CD14-positive monocyte (primary cell): Measurements from ENCODE around the gene FXYD4. TPM values are rescaled to one million over a fixed set of nuclear protein-coding genes. Genes with fewer than 3 reads are reported as not detected.

Source experiments
- DNase-seq, 3 donors: peaks; one replicate each; pipeline ENCODE4 v3.0.0-alpha.2; 2011 to 2022
- H2AFZ ChIP-seq: 2 replicates; pipeline ENCODE4 v1.6.0; 2012; ENCODE audit warnings: mild to moderate bottlenecking, low read depth, low read length, inconsistent platforms; ENCODE audit not compliant: insufficient read depth, poor library complexity, severe bottlenecking
- H3K27ac ChIP-seq, 2 donors: 1 replicate in 1 of 2; 2 replicates in 1 of 2; pipeline ENCODE4 v1.5.1; 2012 to 2013; ENCODE audit warnings: low read length in 2 of 2, control low read depth in 1 of 2, inconsistent platforms in 1 of 2, low read depth in 1 of 2, mild to moderate bottlenecking in 1 of 2
- H3K27me3 ChIP-seq, 2 donors: one replicate each; pipeline versions ENCODE4 v1.6.0 to v1.6.1; 2011 to 2013; ENCODE audit warnings: low read length in 2 of 2; ENCODE audit not compliant: control insufficient read depth in 2 of 2, insufficient read depth in 2 of 2
- H3K36me3 ChIP-seq, 2 donors: replicated peaks in 1 of 2; 1 replicate in 1 of 2; 2 replicates in 1 of 2; pipeline versions ENCODE4 v1.5.1 to v1.6.1; 2012 to 2013; ENCODE audit warnings: low read length in 2 of 2, control low read depth in 1 of 2, inconsistent platforms in 1 of 2, mild to moderate bottlenecking in 1 of 2; ENCODE audit not compliant: insufficient read depth in 2 of 2, control insufficient read depth in 1 of 2
- H3K4me1 ChIP-seq, 2 donors: 1 replicate in 1 of 2; 2 replicates in 1 of 2; pipeline versions ENCODE4 v1.5.1 to v1.6.1; 2012 to 2013; ENCODE audit warnings: low read length in 2 of 2, control low read depth in 1 of 2, inconsistent platforms in 1 of 2, mild to moderate bottlenecking in 1 of 2, moderate library complexity in 1 of 2; ENCODE audit not compliant: insufficient read depth in 2 of 2, control insufficient read depth in 1 of 2
- H3K4me2 ChIP-seq: replicated peaks from 2 replicates; pipeline ENCODE3; 2012; ENCODE audit warnings: low read length, moderate library complexity, mild to moderate bottlenecking; ENCODE audit not compliant: poor library complexity, severe bottlenecking; ENCODE audit errors: extremely low read depth
- H3K4me3 ChIP-seq, 3 experiments: fragments of 200-600 bp in 1 of 3; sonication (generic) in 1 of 3; replicated peaks in 1 of 3; 1 replicate in 2 of 3; 2 replicates in 1 of 3; pipeline ENCODE4 v1.5.1; 2011 to 2013; ENCODE audit warnings: low read length in 3 of 3, mild to moderate bottlenecking in 3 of 3, control low read depth in 2 of 3, low read depth in 2 of 3, inconsistent platforms in 1 of 3, moderate library complexity in 1 of 3
- H3K79me2 ChIP-seq: 2 replicates; pipeline ENCODE4 v1.6.0; 2012; ENCODE audit warnings: mild to moderate bottlenecking, control low read depth, inconsistent platforms, low read length, moderate library complexity; ENCODE audit not compliant: insufficient read depth
- H3K9ac ChIP-seq: 2 replicates; pipeline ENCODE4 v1.6.0; 2017; ENCODE audit warnings: low read length, mild to moderate bottlenecking; ENCODE audit not compliant: insufficient read depth, poor library complexity, severe bottlenecking
- H3K9me3 ChIP-seq, 2 donors: replicated peaks in 1 of 2; 1 replicate in 1 of 2; 2 replicates in 1 of 2; pipeline versions ENCODE4 v1.5.1 to v1.6.1; 2012 to 2013; ENCODE audit warnings: low read length in 2 of 2, control low read depth in 1 of 2; ENCODE audit not compliant: control insufficient read depth in 1 of 2, insufficient read depth in 1 of 2
- H4K20me1 ChIP-seq: 2 replicates; pipeline ENCODE4 v1.6.0; 2012; ENCODE audit warnings: mild to moderate bottlenecking, low read length, control low read depth, moderate library complexity; ENCODE audit not compliant: insufficient read depth
- H3K27ac Mint-ChIP-seq, 7 donors: one replicate each; pipeline ENCODE4 v1.8.0; 2020; ENCODE audit warnings: mild to moderate bottlenecking in 7 of 7, mixed read lengths in 7 of 7, moderate library complexity in 6 of 7, inconsistent platforms in 2 of 7
- H3K27me3 Mint-ChIP-seq, 3 donors: one replicate each; pipeline ENCODE4 v1.8.0; 2021 to 2022; ENCODE audit warnings: low read depth in 3 of 3, mild to moderate bottlenecking in 3 of 3, mixed read lengths in 3 of 3, moderate library complexity in 3 of 3, inconsistent platforms in 1 of 3
- H3K36me3 Mint-ChIP-seq, 2 donors: one replicate each; pipeline ENCODE4 v1.8.0; 2020; ENCODE audit warnings: mixed read lengths in 2 of 2, inconsistent platforms in 1 of 2, mild to moderate bottlenecking in 1 of 2
- H3K4me1 Mint-ChIP-seq: one replicate; pipeline ENCODE4 v1.8.0; 2020; ENCODE audit warnings: mild to moderate bottlenecking, mixed read lengths
- H3K4me3 Mint-ChIP-seq, 2 donors: one replicate each; pipeline ENCODE4 v1.8.0; 2020; ENCODE audit warnings: mild to moderate bottlenecking in 2 of 2, mixed read lengths in 2 of 2, moderate library complexity in 1 of 2
- H3K9me3 Mint-ChIP-seq, 7 donors: one replicate each; pipeline ENCODE4 v1.8.0; 2020 to 2022; ENCODE audit warnings: mixed read lengths in 7 of 7, mild to moderate bottlenecking in 6 of 7, moderate library complexity in 6 of 7, inconsistent platforms in 2 of 7
- CTCF ChIP-seq: fragments of 200-600 bp; IDR thresholded peaks from one replicate; pipeline ENCODE4 v1.8.0; 2022; ENCODE audit warnings: antibody characterized with exemption, mild to moderate bottlenecking
- WGBS: methylation state at CpG from one replicate; pipeline ENCODE4 v1.1.5; 2013; ENCODE audit warnings: missing lambda C conversion rate; ENCODE audit not compliant: insufficient coverage; 5-methylcytosine and 5-hydroxymethylcytosine counted together
- intact Hi-C, 2 donors: fragments of 100-400 bp; cut with micrococcal nuclease; formaldehyde crosslinking; loops; one replicate each; pipeline versions ENCODE4 v1.15.0 to v1.15.1; 2023
- polyA plus RNA-seq, 3 donors: library from polyadenylated mRNA; depleted of rRNA in 1 of 3; unstranded in 2 of 3; stranded (reverse) in 1 of 3; fragments of 300-500 nt in 2 of 3; fragments of >200 nt in 1 of 3; fragmentation: Illumina TruSeq in 2 of 3; gene quantifications; 1 replicate in 2 of 3; 2 replicates in 1 of 3; pipeline ENCODE4 v1.2.3, GENCODE V29; 2012 to 2021

The FXYD4 gene
- polyA plus RNA-seq, 3 donors = 0.16 TPM; not detected in 2

DNA sequence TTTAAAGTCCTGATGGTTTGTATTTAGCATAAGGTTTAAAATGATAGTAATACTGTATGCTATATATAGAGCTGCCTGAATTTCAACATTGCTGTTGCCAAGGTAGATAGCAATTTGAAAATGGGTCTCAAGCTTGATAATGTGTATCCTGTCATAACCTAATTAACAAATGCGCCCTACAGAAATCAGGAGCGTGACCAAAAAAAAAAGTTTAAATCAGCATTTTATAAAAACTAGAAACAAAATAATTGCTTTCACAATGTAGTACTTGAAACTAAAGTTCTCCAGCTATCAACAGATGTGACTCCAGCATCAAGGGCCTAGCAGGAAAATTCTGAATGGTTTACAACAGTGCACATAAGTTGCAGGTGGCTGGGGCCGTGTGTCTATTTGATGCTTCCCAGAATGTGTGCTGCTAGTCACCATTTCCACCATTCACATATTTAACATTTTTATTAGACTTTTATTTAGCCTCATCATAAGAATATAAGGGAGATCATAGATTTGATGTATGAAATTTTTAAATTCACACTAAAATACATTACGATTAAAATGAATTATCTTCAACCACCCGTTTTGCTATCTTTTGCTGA lies 14.1 kb downstream of the FXYD4 start:
- H3K36me3 Mint-ChIP-seq = peaks cover 49 to 53% of the 10 kb centered on the region in 2 donors
- Histone ChIP-seq H3K4me1 (no peaks in the 10 kb centered on the region), H3K36me3 (peaks cover 49 to 59% of the 10 kb centered on the region in 2 donors), H3K27ac (no peak overlapping the region), H3K79me2 (peaks cover 38% of the 10 kb centered on the region), H4K20me1 (peaks cover 67% of the 10 kb centered on the region), H2AFZ (no peak overlapping the region), H3K4me2 (no peak overlapping the region), H3K9me3 (no peaks in the 10 kb centered on the region), H3K4me3 (no peak overlapping the region), H3K9ac (no peak overlapping the region), H3K27me3 (no peaks in the 10 kb centered on the region)
- no peak for DNase-seq
- H3K27ac Mint-ChIP-seq = no peak overlapping the region
- WGBS = no CpG with 5 or more reads among the region's 5 CpGs
- H3K4me1 Mint-ChIP-seq = peaks cover 2% of the 10 kb centered on the region
- TF ChIP-seq CTCF = no peak
- no peak overlapping the region for H3K4me3 Mint-ChIP-seq
- peaks cover 0 to 2% (median 0%) of the 10 kb centered on the region in 7 donors for H3K9me3 Mint-ChIP-seq
- intact Hi-C loops = no loop called here
- H3K27me3 Mint-ChIP-seq = no peaks in the 10 kb centered on the region

DNA sequence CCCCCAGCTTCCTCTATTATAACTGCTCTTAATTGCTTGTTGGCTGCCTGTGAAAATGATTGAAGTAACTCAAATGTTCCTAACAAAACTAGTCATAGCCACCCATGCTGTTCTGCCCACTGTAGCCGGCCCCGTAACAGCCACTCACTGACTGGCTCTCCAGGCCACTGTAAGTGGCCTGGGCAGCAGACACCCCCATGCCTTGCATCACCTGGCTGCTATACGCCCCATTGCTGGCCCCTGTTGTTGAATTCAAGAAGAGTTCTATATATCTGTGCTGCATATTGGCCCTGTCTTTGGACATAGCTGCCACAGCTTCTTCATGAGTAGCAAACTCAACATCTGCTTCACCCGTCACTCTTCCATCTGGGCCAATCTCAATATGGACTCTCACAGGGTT lies 15.1 kb downstream of the FXYD4 start:
- peaks cover 2% of the 10 kb centered on the region for H3K4me1 Mint-ChIP-seq
- no peak overlapping the region for H3K4me2 ChIP-seq
- H3K9ac ChIP-seq = no peak overlapping the region
- DNase-seq = no peak
- intact Hi-C loops = no loop called here
- no peak for TF ChIP-seq CTCF
- no peaks in the 10 kb centered on the region for H3K27me3 ChIP-seq
- H2AFZ ChIP-seq = no peak overlapping the region
- peak overlapping the region in 3 of 7 donors; percentile 24 to 72 (median 48) for H3K27ac Mint-ChIP-seq
- H3K4me1 ChIP-seq = no peaks in the 10 kb centered on the region
- 100% methylated on average over 3 of the region's 4 CpGs for WGBS
- peak overlapping the region in 1 of 2 donors; percentile 29 for H3K27ac ChIP-seq
- no peak overlapping the region for H3K4me3 Mint-ChIP-seq
- H3K9me3 Mint-ChIP-seq = peaks cover 0 to 2% (median 0%) of the 10 kb centered on the region in 7 donors
- peaks cover 77% of the 10 kb centered on the region for H4K20me1 ChIP-seq
- H3K79me2 ChIP-seq = peaks cover 48% of the 10 kb centered on the region
- H3K36me3 Mint-ChIP-seq = peaks cover 59 to 63% of the 10 kb centered on the region in 2 donors
- no peaks in the 10 kb centered on the region for H3K9me3 ChIP-seq
- no peak overlapping the region for H3K4me3 ChIP-seq
- no peaks in the 10 kb centered on the region for H3K27me3 Mint-ChIP-seq
- H3K36me3 ChIP-seq = peaks cover 58 to 70% of the 10 kb centered on the region in 2 donors
